HFF-Myc (cell line): ENCODE results near the gene ABCA4.
A peak's percentile ranks its signal among the peaks of the same experiment; 100 is the strongest.

Experiments used
- DNase-seq: peaks from one replicate; pipeline ENCODE4 v3.0.0-alpha.2; 2011; ENCODE audit warnings: low read depth; ENCODE audit errors: extremely low read depth
- H3K4me3 ChIP-seq: replicated peaks from 2 replicates; pipeline ENCODE4 v1.5.1; 2011; ENCODE audit warnings: low read depth, mild to moderate bottlenecking, control low read depth, low read length
- CTCF ChIP-seq: IDR thresholded peaks from 2 replicates; pipeline ENCODE4 v1.5.1; 2012; ENCODE audit warnings: mild to moderate bottlenecking, low read depth, low read length, control low read depth; ENCODE audit errors: missing control alignments

Gene ABCA4

GRCh38 chr1:94118471-94118870, 2.5 kb downstream of the ABCA4 start:
- no peak for DNase-seq
- H3K4me3 ChIP-seq = no peak overlapping the region
- no peak for TF ChIP-seq CTCF

GRCh38 chr1:94118013-94118412, 2.9 kb downstream of the ABCA4 start:
- DNase-seq = no peak
- TF ChIP-seq CTCF = no peak
- no peak overlapping the region for H3K4me3 ChIP-seq

- H3K4me3 ChIP-seq = no peak overlapping the region
- DNase-seq = no peak
- TF ChIP-seq CTCF = no peak
Observed at GRCh38 chr1:94117259-94117851, 3.6 kb downstream of the ABCA4 start.

GRCh38 chr1:94115900-94116436, 5.0 kb downstream of the ABCA4 start:
- peak; percentile 33 for DNase-seq
- TF ChIP-seq CTCF = no peak
- no peak overlapping the region for H3K4me3 ChIP-seq

GRCh38 chr1:94115254-94115899, 5.6 kb downstream of the ABCA4 start:
- DNase-seq = no peak
- TF ChIP-seq CTCF = no peak
- H3K4me3 ChIP-seq = no peak overlapping the region

- H3K4me3 ChIP-seq = no peak overlapping the region
- DNase-seq = no peak
- no peak for TF ChIP-seq CTCF
Observed at GRCh38 chr1:94113589-94114226, 7.2 kb downstream of the ABCA4 start.
